GM19324 (cell line): Measurements from ENCODE around the gene TRIO.

ENCODE experiments used
- ATAC-seq: cut with Tn5 transposase; IDR thresholded peaks from one replicate; pipeline ENCODE4 v1.9.1; 2021; ENCODE audit warnings: mild to moderate bottlenecking, moderate library complexity; ENCODE audit not compliant: unreplicated experiment, low FRiP score

Gene TRIO

GRCh38 chr5:14310901-14311300, 167.8 kb downstream of the TRIO start:
- no peak for ATAC-seq

GRCh38 chr5:14313986-14314690, 171.0 kb downstream of the TRIO start:
- ATAC-seq: no peak

- ATAC-seq: no peak
Observed at GRCh38 chr5:14316471-14316870, 173.3 kb downstream of the TRIO start.

DNA sequence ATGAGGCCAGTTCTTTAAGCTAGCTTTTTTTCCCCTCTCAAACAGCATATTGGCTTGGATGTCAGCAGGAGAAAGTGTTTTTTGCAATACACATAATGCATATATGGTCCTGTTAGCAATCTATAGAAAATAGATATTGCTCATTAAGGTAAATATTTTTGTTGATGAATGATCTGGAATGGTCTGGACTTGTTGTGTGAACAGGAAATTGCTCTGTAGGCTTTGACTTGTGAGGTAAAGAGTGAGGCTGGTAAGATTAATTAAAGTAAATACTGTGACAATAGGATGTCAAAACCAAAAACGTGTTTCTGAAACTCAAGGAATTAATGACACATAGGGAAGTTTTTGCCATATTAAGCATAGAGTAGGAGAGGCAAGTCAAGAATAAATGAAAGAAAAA, 176.0 kb downstream of the TRIO start:
- ATAC-seq: no peak

DNA sequence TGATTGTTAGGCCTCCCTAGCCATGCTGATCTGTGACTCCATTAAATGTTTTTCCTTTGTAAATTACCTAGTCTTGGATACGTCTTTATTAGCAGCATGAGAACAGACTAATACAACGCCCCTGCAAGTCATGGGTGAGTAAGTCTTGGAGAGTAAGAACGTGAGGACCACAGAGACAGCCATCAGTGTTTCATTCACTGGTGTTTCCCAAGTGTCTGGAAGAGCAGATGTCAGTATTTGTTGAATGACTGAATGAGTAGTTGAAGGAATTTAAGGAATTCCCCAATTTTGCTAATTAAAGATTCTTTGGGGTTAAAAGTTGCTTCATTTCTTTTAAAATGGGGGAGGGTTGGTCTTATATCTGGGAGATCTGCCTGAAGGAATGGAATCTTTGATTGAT, 178.8 kb downstream of the TRIO start:
- ATAC-seq: no peak

DNA sequence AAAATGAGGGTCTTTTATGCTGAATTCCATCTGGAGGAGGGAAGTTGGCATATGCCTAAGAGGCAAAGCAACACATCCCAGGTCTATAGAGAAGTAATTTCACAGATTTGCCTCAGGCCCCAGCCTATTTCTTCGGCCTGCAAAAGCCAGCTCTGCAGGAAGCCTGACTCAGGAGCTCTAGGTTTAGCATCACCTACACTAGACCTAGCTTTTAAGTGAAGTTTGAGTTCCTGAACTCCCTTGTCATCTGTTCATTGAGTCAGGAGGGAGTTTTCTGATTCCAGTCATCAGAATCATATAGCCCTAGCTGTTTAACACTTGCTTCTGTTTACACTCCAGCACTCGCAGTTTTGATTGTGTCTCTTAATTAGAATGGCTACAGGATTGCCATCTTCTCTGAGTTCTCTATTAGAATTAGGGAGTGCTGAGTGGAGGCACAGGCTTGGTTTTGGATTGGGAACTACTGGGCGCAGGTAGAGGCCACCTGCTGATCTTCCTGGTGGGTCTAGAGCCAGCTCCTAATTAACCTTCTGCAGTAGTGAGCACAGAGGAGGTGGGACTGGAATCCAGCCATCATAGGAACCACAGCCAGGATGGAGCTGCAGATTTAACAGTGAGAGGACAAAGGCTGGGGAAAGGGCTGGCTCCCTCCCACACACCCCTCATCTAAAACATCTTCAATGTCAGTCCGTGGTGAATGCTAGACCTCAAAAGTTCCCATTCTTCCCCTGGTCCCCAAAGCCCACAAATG, 179.5 kb downstream of the TRIO start:
- no peak for ATAC-seq

DNA sequence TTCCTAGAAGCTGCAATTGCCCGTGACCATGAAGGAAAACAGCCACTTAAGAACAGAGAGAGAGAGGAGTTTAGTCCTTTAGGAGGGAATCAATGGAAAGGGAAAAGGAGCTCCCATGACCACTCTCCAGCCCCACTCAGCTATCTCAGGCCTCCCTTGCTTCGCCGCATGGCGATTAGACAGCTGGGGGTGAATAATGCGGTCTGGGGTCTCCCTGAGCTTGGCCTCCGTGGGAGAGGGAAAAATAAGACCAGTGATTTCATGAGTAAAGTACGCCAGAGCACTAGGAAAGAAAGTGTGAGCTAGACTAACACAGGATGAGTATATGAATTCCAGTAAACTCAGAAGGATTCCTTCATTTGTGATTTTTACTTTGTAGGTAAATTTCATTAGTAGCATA, 180.3 kb downstream of the TRIO start:
- no peak for ATAC-seq

- ATAC-seq: no peak
Observed at GRCh38 chr5:14325369-14325768, 182.2 kb downstream of the TRIO start.

- no peak for ATAC-seq
Observed at GRCh38 chr5:14326035-14326903, 183.1 kb downstream of the TRIO start.

DNA sequence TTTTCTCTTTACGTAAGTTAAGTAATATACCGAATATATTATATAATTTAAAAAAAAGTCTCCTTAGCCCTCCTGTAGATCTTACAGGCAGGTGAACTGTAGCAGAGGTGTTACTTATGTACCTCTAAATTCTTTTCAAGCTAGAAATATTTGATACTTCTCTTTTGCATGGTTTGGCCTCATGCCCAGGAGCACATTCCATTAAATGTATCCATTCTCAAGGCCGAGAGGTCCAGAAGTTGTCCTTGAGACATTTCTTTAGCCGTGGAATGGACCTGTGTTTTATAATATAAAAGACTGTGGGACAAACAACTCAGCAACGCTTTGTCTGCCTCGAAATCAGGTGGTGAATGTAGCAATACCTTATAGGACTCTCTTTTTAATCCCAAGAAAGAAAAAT, 184.5 kb downstream of the TRIO start:
- no peak for ATAC-seq

GRCh38 chr5:14328144-14328543, 185.0 kb downstream of the TRIO start:
- ATAC-seq: no peak

DNA sequence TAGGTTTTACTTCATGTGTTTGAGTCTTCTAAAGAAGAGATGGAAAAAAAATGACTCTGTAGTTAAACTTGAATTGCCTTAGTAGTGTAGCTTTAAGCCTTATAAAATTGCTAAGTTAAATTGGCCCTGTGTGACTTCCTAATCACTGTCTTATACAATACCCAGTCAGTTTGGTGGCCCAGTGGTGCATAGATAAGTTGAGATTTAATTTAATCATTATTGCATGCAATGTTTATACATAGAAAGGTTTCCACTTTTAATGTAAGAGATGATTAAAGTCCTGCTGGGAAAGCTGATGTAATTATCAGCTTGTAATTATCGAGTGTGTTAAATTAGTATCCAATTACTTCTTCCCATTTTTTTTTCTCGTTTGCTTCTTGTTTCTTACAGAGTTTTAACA, 187.1 kb downstream of the TRIO start:
- ATAC-seq: no peak

- ATAC-seq: no peak
Observed at GRCh38 chr5:14330729-14331385, 187.7 kb downstream of the TRIO start.

DNA sequence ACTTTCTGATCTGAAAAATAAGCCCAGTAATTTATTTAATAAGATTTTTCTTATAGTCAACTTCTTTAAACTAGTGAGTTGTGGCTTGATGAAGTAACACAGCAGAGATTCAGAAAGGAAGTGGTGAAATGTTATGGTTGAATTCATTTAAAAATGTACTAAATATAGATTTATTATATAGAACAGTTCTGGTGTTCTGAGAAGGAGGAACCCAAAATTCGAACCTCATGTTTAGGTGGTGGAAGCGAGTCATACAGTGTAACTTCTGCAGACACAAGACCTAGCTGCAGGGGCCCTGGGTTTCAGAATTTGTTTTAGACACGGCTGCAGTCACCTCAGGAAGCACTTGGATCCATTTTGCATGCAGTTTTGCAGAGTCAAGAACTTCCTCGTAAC, 188.2 kb downstream of the TRIO start:
- no peak for ATAC-seq

- no peak for ATAC-seq
Observed at GRCh38 chr5:14332038-14332631, 189.0 kb downstream of the TRIO start.

- no peak for ATAC-seq
Observed at GRCh38 chr5:14332746-14333145, 189.6 kb downstream of the TRIO start.

GRCh38 chr5:14337593-14337992, 194.5 kb downstream of the TRIO start:
- ATAC-seq: no peak

GRCh38 chr5:14339468-14339867, 196.3 kb downstream of the TRIO start:
- no peak for ATAC-seq

DNA sequence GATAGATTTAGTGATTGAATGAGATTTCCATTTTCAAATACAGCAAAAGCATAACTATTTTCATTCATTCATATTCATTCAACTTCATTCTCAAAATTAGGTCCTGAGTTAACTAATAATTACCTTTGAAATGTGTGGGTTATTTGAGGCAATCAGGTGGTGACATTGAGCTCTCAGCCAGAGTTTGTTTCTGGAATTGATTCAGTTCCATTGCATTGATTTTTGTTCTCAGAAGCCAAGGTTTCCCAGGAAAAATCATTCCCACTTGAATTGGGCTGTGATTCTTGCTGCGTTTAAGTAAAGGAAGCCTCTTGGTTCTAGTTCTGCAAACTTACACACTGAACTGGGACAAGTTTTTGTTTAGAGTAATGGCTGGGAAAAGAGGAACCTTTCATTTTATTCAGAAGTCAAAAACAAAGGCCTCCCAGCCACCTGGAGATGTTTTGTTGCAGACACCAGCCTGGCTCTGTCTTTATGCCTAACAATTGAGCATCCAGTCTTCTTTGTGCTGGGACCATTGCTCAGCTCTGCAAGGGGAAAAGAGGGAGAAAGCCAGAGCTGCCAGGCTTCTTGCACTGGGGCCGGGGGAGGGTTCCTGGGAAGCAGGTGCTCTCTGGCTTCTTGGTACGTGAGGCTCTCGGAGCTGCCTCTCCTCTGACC, 198.6 kb downstream of the TRIO start:
- ATAC-seq: no peak

- ATAC-seq: peak; percentile 63
Observed at GRCh38 chr5:14342306-14342705, 199.2 kb downstream of the TRIO start.
